K562 (cell line): ENCODE data around the gene PLOD1. TPM values are rescaled to one million over a fixed set of nuclear protein-coding genes. Genes with fewer than 3 reads are reported as not detected.
"Not testable (repeated sequence)": the region's sequence is repeated elsewhere in the genome, so short reads cannot be mapped to it uniquely, and the experiment has no call there.

Experiments
- ATAC-seq: fragments of 200-7000 bp; cut with Tn5 transposase; 3 replicates; pipeline ENCODE4 v1.9.1; 2020; ENCODE audit warnings: moderate library complexity
- BruUV-seq: library from RNA; stranded (reverse); fragments of 400-500 nt; replicated peaks from 2 replicates; lab custom pipeline; 2021; lab: Mats Ljungman, UMichigan
- CTCF ChIA-PET: fragments of 300-600 bp; formaldehyde crosslinking; extraction: SDS; loops from one replicate; lab custom pipeline; 2021; ENCODE audit warnings: low intra/inter-chr PET ratio; lab: Yijun Ruan, JAX
- POLR2A ChIA-PET: fragments of 300-600, 350-650 bp; sonication (Branson Sonifier 250); formaldehyde crosslinking; extraction: SDS; loops from one replicate; lab custom pipeline; 2021; ENCODE audit warnings: antibody characterized with exemption, inconsistent platforms; lab: Yijun Ruan, JAX
- DNase-seq, 4 experiments: peaks; one replicate each; pipeline versions ENCODE4 v3.0.0 to v3.0.0-alpha.2; 2011 to 2018; ENCODE audit warnings: low spot score in 3 of 4, mixed read lengths in 3 of 4; ENCODE audit errors: extremely low read depth in 1 of 4
- FAIRE-seq: peaks from 2 replicates; lab custom pipeline; 2011; peaks lifted over from hg19 to GRCh38; lab: Jason Lieb, UNC
- H2AFZ ChIP-seq: 2 replicates; pipeline ENCODE4 v1.6.0; 2011; ENCODE audit warnings: low read depth, low read length, control low read depth, inconsistent platforms
- H3K27ac ChIP-seq: fragments of 200-600 bp; 3 replicates; pipeline ENCODE4 v1.8.0; 2011; ENCODE audit warnings: low read depth, mild to moderate bottlenecking, control low read depth, inconsistent platforms, low read length, moderate library complexity, mixed read lengths; ENCODE audit errors: extremely low read depth
- H3K27me3 ChIP-seq, 2 experiments: fragments of 300-600 bp in 1 of 2; 2 replicates in 1 of 2; 3 replicates in 1 of 2; pipeline versions ENCODE4 v1.6.0 to v1.8.0; 2011; ENCODE audit warnings: inconsistent platforms in 2 of 2, low read length in 2 of 2, mild to moderate bottlenecking in 1 of 2, mixed read lengths in 1 of 2, moderate library complexity in 1 of 2; ENCODE audit not compliant: control insufficient read depth in 2 of 2, insufficient read depth in 2 of 2
- H3K36me3 ChIP-seq: fragments of 300-600 bp; 3 replicates; pipeline ENCODE4 v1.8.0; 2011; ENCODE audit warnings: mild to moderate bottlenecking, low read length, inconsistent platforms; ENCODE audit not compliant: control insufficient read depth, insufficient read depth
- H3K4me1 ChIP-seq, 2 experiments: fragments of 200-600 bp in 1 of 2; replicated peaks in 1 of 2; 2 replicates in 1 of 2; 3 replicates in 1 of 2; pipeline versions ENCODE4 v1.5.1 to v1.8.0; 2011; ENCODE audit warnings: inconsistent platforms in 2 of 2, low read length in 2 of 2, mild to moderate bottlenecking in 1 of 2, mixed read lengths in 1 of 2, moderate library complexity in 1 of 2; ENCODE audit not compliant: control insufficient read depth in 2 of 2, insufficient read depth in 2 of 2
- H3K4me2 ChIP-seq: 2 replicates; pipeline ENCODE4 v1.6.1; 2011; ENCODE audit warnings: low read length, control low read depth, inconsistent platforms, mixed read lengths; ENCODE audit not compliant: insufficient read depth
- H3K4me3 ChIP-seq: fragments of 200-600 bp; sonication (generic), shearing (Covaris generic); 2 replicates; pipeline ENCODE4 v1.5.1; 2016; ENCODE audit warnings: control low read depth, inconsistent platforms
- H3K79me2 ChIP-seq: fragments of 200-600 bp; 3 replicates; pipeline ENCODE4 v1.8.0; 2011; ENCODE audit warnings: low read length, inconsistent platforms; ENCODE audit not compliant: control insufficient read depth, insufficient read depth
- H3K9ac ChIP-seq, 2 experiments: 2 replicates each; pipeline versions ENCODE4 v1.6.0 to v1.6.1; 2011; ENCODE audit warnings: low read depth in 2 of 2, low read length in 2 of 2, control low read depth in 1 of 2, inconsistent platforms in 1 of 2, mild to moderate bottlenecking in 1 of 2, mixed read lengths in 1 of 2; ENCODE audit not compliant: insufficient read depth in 1 of 2
- H3K9me1 ChIP-seq: one replicate; pipeline ENCODE4 v1.6.0; 2011; ENCODE audit warnings: inconsistent platforms, mild to moderate bottlenecking, low read length, moderate library complexity; ENCODE audit not compliant: control insufficient read depth, insufficient read depth
- H3K9me3 ChIP-seq: replicated peaks from 2 replicates; pipeline ENCODE4 v1.5.1; 2011; ENCODE audit warnings: low read depth, low read length, inconsistent platforms; ENCODE audit not compliant: control insufficient read depth, insufficient read depth
- H4K20me1 ChIP-seq: replicated peaks from 2 replicates; pipeline ENCODE4 v1.6.1; 2011; ENCODE audit warnings: low read length, inconsistent platforms, mixed read lengths; ENCODE audit not compliant: control insufficient read depth, insufficient read depth
- ZNF121 ChIP-seq: sonication (generic); formaldehyde crosslinking; conservative IDR thresholded peaks from 2 replicates; pipeline ENCODE4 v1.8.0; 2022; ENCODE audit warnings: missing genetic modification reagents
- ZNF395 ChIP-seq: fragments of 200-800 bp; sonication (Bioruptor generic); IDR thresholded peaks from 2 replicates; pipeline ENCODE4 v1.6.1; 2017; ENCODE audit warnings: missing genetic modification characterization, missing compliant biosample characterization
- WGBS: fragments of 100-300 bp; shearing (Covaris generic); methylation state at CpG from one replicate; pipeline ENCODE4 v1.1.6; 2016; ENCODE audit warnings: low coverage, mixed read lengths; ENCODE audit not compliant: insufficient coverage; ENCODE audit errors: missing lambda C conversion rate; 5-methylcytosine and 5-hydroxymethylcytosine counted together
- in situ Hi-C: fragments of 300-500 bp; cut with MboI; formaldehyde crosslinking; loops from 4 replicates; pipeline ENCODE4 v1.15.0; 2018; ENCODE audit warnings: inconsistent platforms, mixed read lengths
- intact Hi-C: fragments of 100-400 bp; cut with micrococcal nuclease; formaldehyde crosslinking; loops from 2 replicates; pipeline ENCODE4 v1.14.2; 2022
- polyA plus RNA-seq, 8 experiments: library from polyadenylated mRNA; depleted of rRNA in 4 of 8; stranded (reverse) in 5 of 8; unstranded in 3 of 8; fragments of >200 nt; fragmentation: Nextera tagmentation in 2 of 8; fragmentation: Illumina TruSeq in 1 of 8; extraction: Ambion mirVana in 2 of 8; extraction: Trizol in 1 of 8; gene quantifications; 2 replicates each; pipeline versions ENCODE4 v1.2.1 to v1.2.3, GENCODE V29; 2011 to 2014; ENCODE audit warnings: inconsistent platforms in 1 of 8, missing spikeins in 1 of 8
- total RNA-seq, 7 experiments: library from RNA; depleted of rRNA in 6 of 7; stranded (reverse); fragments of >200 nt in 6 of 7; fragmentation: Illumina TruSeq in 2 of 7; extraction: Trizol in 2 of 7; gene quantifications; 2 replicates each; pipeline versions ENCODE4 v1.2.1 to v1.2.3, GENCODE V29; 2011 to 2021; ENCODE audit warnings: low replicate concordance in 1 of 7

PLOD1 gene
- total and polyA plus RNA-seq, 9 of the 15 experiments (the other 6 are each of a cell fraction or from before 2014, with no cell fraction given), result 16.6 to 90.8 (median 52.7) TPM

- H3K4me3 ChIP-seq, DNase-seq, H4K20me1 ChIP-seq, FAIRE-seq, ATAC-seq, CTCF ChIA-PET, H3K4me2 ChIP-seq, H3K9me3 ChIP-seq, intact Hi-C loops: not testable (repeated sequence)
- peaks cover 68% of the 10 kb centered on the region; the same call in 2 of the 3 replicates for H3K36me3 ChIP-seq
- POLR2A ChIA-PET, result interaction anchor here (0.6 to 8.3 kb wide), 6 partner anchors 8 to 133 kb away, joined by 3 to 129 read pairs (median 4); partner anchors contain the start of gene KIAA2013
- TF ChIP-seq ZNF121 (CRISPR knock-in tag) (peak; percentile 90), ZNF395 (CRISPR knock-in tag) (0 out of 2 replicates have a peak, but pooled peaks have one; percentile 35)
- TF ChIP-seq, all 486 proteins: peak for 2; not testable (repeated sequence) for 484
- WGBS, result 97% methylated on average over 7 of the region's 7 CpGs
- BruUV-seq, H2AFZ ChIP-seq, H3K27ac ChIP-seq, H3K9me1 ChIP-seq, H3K9ac ChIP-seq, H3K27me3 ChIP-seq, in situ Hi-C loops: not testable (repeated sequence)
- H3K79me2 ChIP-seq, result peaks cover 60% of the 10 kb centered on the region
- H3K4me1 ChIP-seq, result peaks cover 18 to 38% of the 10 kb centered on the region in 2 experiments; a peak in 4 of 5 replicates
These were observed 5.3 kb downstream of the PLOD1 start for GRCh38 chr1:11939794-11940193.
